ENCODE results near the gene PPP1R14D. TPM values are rescaled to one million over a fixed set of nuclear protein-coding genes. Genes with fewer than 3 reads are reported as not detected.

The PPP1R14D gene
- total and polyA plus RNA-seq, 2 donors (not counting 3 experiments of a cell fraction or from before 2014, with no cell fraction given) = not detected

GRCh38 chr15:40877694-40878093 is 49.2 kb upstream of the PPP1R14D start:
- no TSS peak for BruUV-seq (replicated peaks)
- no peak overlapping the region for H2AFZ ChIP-seq (ENCODE audit: low read depth, low read length)
- H3K4me3 ChIP-seq (replicated peaks in 1 of 3; ENCODE audit: insufficient read depth in 1 of 3, low read depth in 1 of 3, low read length in 3 of 3) = no peak overlapping the region
- no peaks in the 10 kb centered on the region for H3K9me3 ChIP-seq (replicated peaks; ENCODE audit: control insufficient read depth, insufficient read depth, low read length)
- TF ChIP-seq FOS (IDR thresholded peaks at IDR 0.05; ENCODE audit: borderline replicate concordance, insufficient read depth, low read length) = no peak
- no peak for TF ChIP-seq GATA2 (IDR thresholded peaks at IDR 0.05; ENCODE audit: insufficient read depth, insufficient read length, low read depth, low read length)
- no peak for TF ChIP-seq EZH2 (IDR thresholded peaks at IDR 0.05; ENCODE audit: borderline replicate concordance, low read depth, low read length, severe bottlenecking)
- no peak for TF ChIP-seq POLR2AphosphoS5 (IDR thresholded peaks at IDR 0.05; ENCODE audit: insufficient read depth, low read depth, low read length)
- TF ChIP-seq JUN (IDR thresholded peaks at IDR 0.05; ENCODE audit: borderline replicate concordance, insufficient read depth, insufficient read length, low read depth) = no peak
- TF ChIP-seq CTCF (IDR thresholded peaks at IDR 0.05; ENCODE audit: extremely low read depth in 1 of 2, insufficient read depth in 1 of 2, low read depth in 1 of 2, low read length in 2 of 2) = no peak
- no peak for TF ChIP-seq POLR2A (IDR thresholded peaks at IDR 0.05; ENCODE audit: low read depth, low read length)
- TF ChIP-seq, protein P1, sequence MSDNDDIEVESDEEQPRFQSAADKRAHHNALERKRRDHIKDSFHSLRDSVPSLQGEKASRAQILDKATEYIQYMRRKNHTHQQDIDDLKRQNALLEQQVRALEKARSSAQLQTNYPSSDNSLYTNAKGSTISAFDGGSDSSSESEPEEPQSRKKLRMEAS (IDR thresholded peaks at IDR 0.05; ENCODE audit: insufficient read depth, insufficient read length) = no peak
- no peak for TF ChIP-seq MYC (IDR thresholded peaks at IDR 0.05; ENCODE audit: low read depth, low read length)
- no peak for DNase-seq (ENCODE audit: low read depth, low spot score)
- no peaks in the 10 kb centered on the region for H3K79me2 ChIP-seq (ENCODE audit: control insufficient read depth, insufficient read depth, low read length)
- FAIRE-seq = no peak
- no peak overlapping the region for H3K27ac ChIP-seq (ENCODE audit: insufficient read depth, low read depth, low read length)
- CTCF ChIA-PET = interaction anchor here (1.3 to 4.5 kb wide), 3 partner anchors 14 to 20 kb away, joined by 6 to 36 read pairs (median 9); partner anchors contain the start of gene VPS18
- H3K4me1 ChIP-seq (ENCODE audit: control insufficient read depth, extremely low read depth, insufficient read depth, low read length) = no peaks in the 10 kb centered on the region
- H3K27me3 ChIP-seq (ENCODE audit: control insufficient read depth in 2 of 2, insufficient read depth in 2 of 2, low read length in 2 of 2) = no peaks in the 10 kb centered on the region
- dilution Hi-C loops (cut with MboI; ENCODE audit: extremely low pct_ligation_motif_present, low sequenced_read_pairs) (no loop called here), intact Hi-C loops (cut with micrococcal nuclease) (no loop called here)
- no peaks in the 10 kb centered on the region for H3K36me3 ChIP-seq (ENCODE audit: control insufficient read depth in 2 of 2, extremely low read depth in 1 of 2, insufficient read depth in 2 of 2, low read length in 2 of 2)
- no peak overlapping the region for H3K4me2 ChIP-seq (ENCODE audit: insufficient read depth, low read length)
- POLR2A ChIA-PET = interaction anchor here (0.6 kb wide), 1 partner anchor 126 kb away, joined by 3 read pairs; no protein-coding TSS in a partner anchor
- H3K9me1 ChIP-seq (replicated peaks; ENCODE audit: control insufficient read depth, extremely low read depth, insufficient read depth, low read length) = no peaks in the 10 kb centered on the region
- H3K9ac ChIP-seq (replicated peaks; ENCODE audit: extremely low read depth, insufficient read depth, low read length) = no peak overlapping the region
- no peaks in the 10 kb centered on the region for H4K20me1 ChIP-seq (replicated peaks; ENCODE audit: control insufficient read depth, extremely low read depth, insufficient read depth, low read length)

All from endothelial cell of umbilical vein (primary cell).